NCI-H146 (cell line): ENCODE measurements around the gene GLDN.

Source experiments
- DNase-seq: peaks from one replicate; lab custom pipeline; 2025; lab: John Stamatoyannopoulos, UW

GLDN gene

GRCh38 chr15:51341366-51342226 lies at the start of gene GLDN:
TSS of gene GLDN (plus strand) at chr15:51341655. CDS start at chr15:51341685, 30 bp downstream.
- DNase-seq: peak; percentile 71

- peak; percentile 18 for DNase-seq
These were observed 42.8 kb upstream of the GLDN start for GRCh38 chr15:51298620-51299019.

- DNase-seq: peak; percentile 92
These were observed 42.1 kb upstream of the GLDN start for GRCh38 chr15:51299187-51300015.

GRCh38 chr15:51302480-51302879 lies 39.0 kb upstream of the GLDN start:
- no peak for DNase-seq

- peak; percentile 11 for DNase-seq
These were observed 37.9 kb upstream of the GLDN start for GRCh38 chr15:51303462-51303980.

GRCh38 chr15:51307325-51307724 lies 34.1 kb upstream of the GLDN start:
- DNase-seq: no peak

GRCh38 chr15:51307811-51308210 lies 33.6 kb upstream of the GLDN start:
- no peak for DNase-seq

- DNase-seq: no peak
These were observed 31.4 kb upstream of the GLDN start for GRCh38 chr15:51310064-51310463.

- no peak for DNase-seq
These were observed 29.9 kb upstream of the GLDN start for GRCh38 chr15:51311510-51311909.

- DNase-seq: peak; percentile 8
These were observed 29.0 kb upstream of the GLDN start for GRCh38 chr15:51312166-51313073.

GRCh38 chr15:51313074-51313393 lies 28.4 kb upstream of the GLDN start:
- peak; percentile 11 for DNase-seq

GRCh38 chr15:51313644-51314280 lies 27.7 kb upstream of the GLDN start:
- no peak for DNase-seq

GRCh38 chr15:51314391-51315337 lies 26.8 kb upstream of the GLDN start:
- no peak for DNase-seq

- no peak for DNase-seq
These were observed 25.7 kb upstream of the GLDN start for GRCh38 chr15:51315726-51316125.

GRCh38 chr15:51316636-51317035 lies 24.8 kb upstream of the GLDN start:
- DNase-seq: no peak

- DNase-seq: no peak
These were observed 22.9 kb upstream of the GLDN start for GRCh38 chr15:51318382-51319150.

- no peak for DNase-seq
These were observed 21.9 kb upstream of the GLDN start for GRCh38 chr15:51319539-51319938.

GRCh38 chr15:51320843-51321242 lies 20.6 kb upstream of the GLDN start:
- DNase-seq: no peak

- DNase-seq: no peak
These were observed 20.1 kb upstream of the GLDN start for GRCh38 chr15:51321316-51321715.
